Mammary epithelial cell (primary cell): ENCODE results near the gene NDUFB8.

ENCODE experiments used
- CTCF ChIP-seq, 2 donors: IDR thresholded peaks in 1 of 2; conservative IDR thresholded peaks in 1 of 2; 2 replicates each; pipeline ENCODE4 v1.5.1; 2011 to 2012; ENCODE audit warnings: inconsistent platforms in 2 of 2, low read length in 2 of 2, mild to moderate bottlenecking in 2 of 2, control low read depth in 1 of 2, low read depth in 1 of 2; ENCODE audit not compliant: insufficient read depth in 1 of 2; ENCODE audit errors: extremely low read depth in 1 of 2
- EZH2 ChIP-seq: IDR thresholded peaks from 2 replicates; pipeline ENCODE4 v1.6.1; 2012; ENCODE audit warnings: low read length, inconsistent platforms, borderline replicate concordance

GRCh38 chr10:100496567-100496966 is 33.1 kb downstream of the NDUFB8 start:
- TF ChIP-seq CTCF (conservative IDR thresholded peaks at IDR 0.05 in 1 of 2, IDR thresholded peaks at IDR 0.05 in 1 of 2; ENCODE audit: extremely low read depth in 1 of 2, insufficient read depth in 1 of 2, low read depth in 1 of 2, low read length in 2 of 2) (no peak), EZH2 (no peak)
